NOMO-1 treated with DMSO at 0.1 percent for 48 hours (cell line): ENCODE results near the gene SLC25A24.

Source experiments
- DNase-seq: peaks from one replicate; lab custom pipeline; 2025; ENCODE audit not compliant: unreplicated experiment; lab: John Stamatoyannopoulos, UW

Gene SLC25A24

GRCh38 chr1:108107658-108108057, 92.5 kb downstream of the SLC25A24 start:
- no peak for DNase-seq

- DNase-seq, result no peak
Observed at GRCh38 chr1:108106775-108107174, 93.4 kb downstream of the SLC25A24 start.

- no peak for DNase-seq
Observed at GRCh38 chr1:108100148-108100547, 100.0 kb downstream of the SLC25A24 start.

- DNase-seq, result no peak
Observed at GRCh38 chr1:108097018-108097417, 103.1 kb downstream of the SLC25A24 start.

- no peak for DNase-seq
Observed at GRCh38 chr1:108096089-108096488, 104.1 kb downstream of the SLC25A24 start.

GRCh38 chr1:108089477-108089876, 110.7 kb downstream of the SLC25A24 start:
- DNase-seq, result no peak

GRCh38 chr1:108085628-108086027, 114.5 kb downstream of the SLC25A24 start:
- DNase-seq, result no peak

GRCh38 chr1:108084866-108085477, 115.2 kb downstream of the SLC25A24 start:
- DNase-seq, result no peak
